ENCODE results near the gene PTPRK.

PTPRK gene

DNA sequence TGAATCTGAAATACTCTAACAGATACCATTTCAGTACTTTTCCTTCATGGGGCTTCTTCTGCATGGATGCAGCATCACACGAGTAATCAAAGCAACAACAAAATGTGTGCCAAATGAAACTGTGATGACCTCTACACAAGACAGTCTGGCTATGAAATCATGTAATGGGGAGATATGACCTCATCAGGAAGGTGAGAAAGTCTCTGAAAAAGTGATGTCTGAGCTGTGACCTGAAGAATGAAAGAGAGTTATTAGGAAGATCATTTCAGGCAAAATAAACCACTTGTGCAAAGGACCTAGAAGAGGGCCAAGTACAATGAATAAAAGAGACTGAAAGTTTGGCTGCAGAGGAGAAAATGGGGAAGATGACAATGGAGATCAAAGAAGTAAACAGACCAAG, 182.8 kb downstream of the PTPRK start:
- Histone ChIP-seq H3K9me3 (ENCODE audit: control insufficient read depth, low read length) (no peaks in the 10 kb centered on the region), H3K4me1 (ENCODE audit: control insufficient read depth, insufficient read depth, low read length) (no peaks in the 10 kb centered on the region), H3K36me3 (ENCODE audit: control insufficient read depth, insufficient read depth, low read length) (no peaks in the 10 kb centered on the region), H3K27ac (ENCODE audit: insufficient read depth, low read depth, low read length, poor library complexity, severe bottlenecking) (no peak overlapping the region), H3K27me3 (ENCODE audit: control insufficient read depth, insufficient read depth, low read length, poor library complexity, severe bottlenecking) (no peaks in the 10 kb centered on the region), H3K4me3 (ENCODE audit: insufficient read depth, low read depth, low read length) (no peak overlapping the region)
- 93 to 94% methylated on average over 1 of the region's 1 CpG for WGBS, 2 experiments

DNA sequence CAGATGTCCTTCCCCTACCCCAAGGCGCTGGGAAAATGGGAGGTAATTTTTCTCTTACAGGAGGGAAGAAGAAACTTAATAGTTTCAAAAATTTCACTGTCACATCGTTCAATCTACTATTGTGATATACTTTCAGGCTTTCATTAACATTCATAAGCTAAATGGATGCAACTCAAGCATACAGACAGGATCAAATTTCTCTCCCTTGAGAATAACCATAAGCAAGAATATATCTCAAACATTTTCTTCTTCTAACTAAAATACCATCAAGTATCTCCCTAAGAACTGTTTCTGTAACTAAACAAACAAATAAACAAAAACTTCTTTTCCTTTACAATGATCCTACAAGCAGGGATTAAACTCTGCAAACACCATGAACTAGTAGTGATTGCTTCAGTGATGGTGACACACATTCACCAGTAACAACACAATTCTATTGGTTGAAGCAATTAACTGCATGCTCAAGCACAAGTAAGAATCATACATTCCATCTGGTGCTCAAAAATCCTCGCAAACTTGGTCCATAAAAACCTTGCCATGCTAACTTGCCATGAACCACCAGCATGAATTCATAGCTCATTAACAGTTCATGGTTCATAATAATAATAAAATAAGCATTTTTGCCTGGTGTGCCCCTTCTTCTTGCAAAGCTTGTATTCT, 183.8 kb downstream of the PTPRK start:
- 46 to 62% methylated on average over 2 to 3 of the region's 3 CpGs for WGBS, 2 experiments
- Histone ChIP-seq H3K27ac (ENCODE audit: insufficient read depth, low read depth, low read length, poor library complexity, severe bottlenecking) (no peak overlapping the region), H3K27me3 (ENCODE audit: control insufficient read depth, insufficient read depth, low read length, poor library complexity, severe bottlenecking) (no peaks in the 10 kb centered on the region), H3K36me3 (ENCODE audit: control insufficient read depth, insufficient read depth, low read length) (no peaks in the 10 kb centered on the region), H3K4me1 (ENCODE audit: control insufficient read depth, insufficient read depth, low read length) (no peaks in the 10 kb centered on the region), H3K9me3 (ENCODE audit: control insufficient read depth, low read length) (no peaks in the 10 kb centered on the region), H3K4me3 (ENCODE audit: insufficient read depth, low read depth, low read length) (no peak overlapping the region)

DNA sequence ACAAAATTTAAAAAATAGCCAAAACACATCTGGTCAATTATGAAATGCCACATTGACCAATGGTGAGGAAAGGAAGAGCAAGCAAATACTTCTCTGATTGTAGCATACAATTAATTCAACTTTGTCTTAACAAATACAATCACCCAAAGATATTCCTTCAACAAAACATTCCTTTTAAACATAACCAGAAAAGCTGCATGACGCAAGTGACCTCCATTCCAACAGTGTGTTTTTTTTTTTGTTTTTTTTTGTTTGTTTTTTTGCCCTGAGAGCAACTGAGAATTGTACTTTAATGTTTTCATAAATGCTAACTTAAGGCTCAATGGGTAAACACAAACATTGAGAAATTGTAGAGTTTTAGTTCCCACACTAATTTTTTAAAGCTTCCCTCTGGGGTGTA, 184.4 kb downstream of the PTPRK start:
- Histone ChIP-seq H3K9me3 (ENCODE audit: control insufficient read depth, low read length) (no peaks in the 10 kb centered on the region), H3K4me3 (ENCODE audit: insufficient read depth, low read depth, low read length) (no peak overlapping the region), H3K4me1 (ENCODE audit: control insufficient read depth, insufficient read depth, low read length) (no peaks in the 10 kb centered on the region), H3K36me3 (ENCODE audit: control insufficient read depth, insufficient read depth, low read length) (no peaks in the 10 kb centered on the region), H3K27me3 (ENCODE audit: control insufficient read depth, insufficient read depth, low read length, poor library complexity, severe bottlenecking) (no peaks in the 10 kb centered on the region), H3K27ac (ENCODE audit: insufficient read depth, low read depth, low read length, poor library complexity, severe bottlenecking) (no peak overlapping the region)
- whole genome bisulfite sequencing, 2 experiments: 91 to 100% methylated on average over 1 of the region's 1 CpG

DNA sequence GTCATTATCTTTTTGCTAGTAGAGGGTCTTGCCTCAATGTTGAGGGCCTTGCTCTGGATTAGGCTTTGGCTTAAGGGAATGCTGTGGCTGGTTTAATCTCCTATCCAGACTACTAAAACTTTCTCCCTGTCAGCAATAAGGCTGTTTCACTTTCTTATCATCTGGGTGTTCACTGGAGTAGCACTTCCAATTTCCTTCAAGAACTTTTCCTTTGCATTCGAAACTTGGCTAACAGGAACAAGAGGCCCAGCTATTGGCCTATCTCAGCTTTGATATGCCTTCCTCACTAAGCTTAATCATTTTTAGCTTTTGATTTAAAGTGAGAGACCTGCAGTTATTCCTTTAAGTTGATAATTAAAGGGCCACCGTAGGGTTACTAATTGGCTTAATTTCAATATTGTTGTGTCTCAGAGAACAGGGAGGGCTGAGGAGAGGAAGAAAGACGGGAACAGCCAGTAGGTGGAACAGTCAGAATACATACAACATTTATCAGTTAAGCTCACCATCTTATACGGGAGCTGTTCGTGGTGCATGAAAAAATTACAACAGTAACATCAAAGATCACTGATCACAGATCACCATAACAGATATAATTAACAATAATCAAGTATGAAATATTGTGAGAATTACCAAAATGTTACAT, 186.7 kb downstream of the PTPRK start:
- no peaks in the 10 kb centered on the region for H3K4me1 ChIP-seq (ENCODE audit: control insufficient read depth, insufficient read depth, low read length)
- H3K27ac ChIP-seq (ENCODE audit: insufficient read depth, low read depth, low read length, poor library complexity, severe bottlenecking): no peak overlapping the region
- no peaks in the 10 kb centered on the region for H3K9me3 ChIP-seq (ENCODE audit: control insufficient read depth, low read length)
- H3K4me3 ChIP-seq (ENCODE audit: insufficient read depth, low read depth, low read length): no peak overlapping the region
- 84 to 91% methylated on average over 4 to 5 of the region's 5 CpGs for WGBS, 2 experiments
- H3K27me3 ChIP-seq (ENCODE audit: control insufficient read depth, insufficient read depth, low read length, poor library complexity, severe bottlenecking): no peaks in the 10 kb centered on the region
- H3K36me3 ChIP-seq (ENCODE audit: control insufficient read depth, insufficient read depth, low read length): no peaks in the 10 kb centered on the region

DNA sequence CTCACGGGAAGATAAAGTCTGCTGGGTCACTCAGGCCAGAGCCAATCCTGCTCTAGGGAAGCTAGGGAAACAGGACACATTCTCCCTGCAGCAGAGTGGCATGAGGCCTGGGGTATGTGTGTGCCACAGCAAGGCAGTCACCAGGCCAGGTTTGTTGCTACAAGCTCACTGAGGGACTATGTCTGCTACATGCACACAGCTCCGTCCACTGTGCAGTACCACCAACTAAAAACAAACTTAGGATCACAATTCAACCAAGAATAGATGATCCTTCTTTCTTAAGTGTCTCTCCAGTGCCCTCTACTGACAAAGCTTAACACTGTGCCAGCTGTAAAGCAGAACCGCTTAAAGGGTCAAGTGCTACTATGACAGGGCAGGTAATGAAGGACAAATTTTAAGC, 192.5 kb downstream of the PTPRK start:
- no peaks in the 10 kb centered on the region for H3K9me3 ChIP-seq (ENCODE audit: control insufficient read depth, low read length)
- H3K4me1 ChIP-seq (ENCODE audit: control insufficient read depth, insufficient read depth, low read length): no peaks in the 10 kb centered on the region
- H3K4me3 ChIP-seq (ENCODE audit: insufficient read depth, low read depth, low read length): no peak overlapping the region
- H3K27ac ChIP-seq (ENCODE audit: insufficient read depth, low read depth, low read length, poor library complexity, severe bottlenecking): no peak overlapping the region
- no peaks in the 10 kb centered on the region for H3K36me3 ChIP-seq (ENCODE audit: control insufficient read depth, insufficient read depth, low read length)
- 88 to 91% methylated on average over 3 of the region's 3 CpGs for WGBS, 2 experiments
- no peaks in the 10 kb centered on the region for H3K27me3 ChIP-seq (ENCODE audit: control insufficient read depth, insufficient read depth, low read length, poor library complexity, severe bottlenecking)

DNA sequence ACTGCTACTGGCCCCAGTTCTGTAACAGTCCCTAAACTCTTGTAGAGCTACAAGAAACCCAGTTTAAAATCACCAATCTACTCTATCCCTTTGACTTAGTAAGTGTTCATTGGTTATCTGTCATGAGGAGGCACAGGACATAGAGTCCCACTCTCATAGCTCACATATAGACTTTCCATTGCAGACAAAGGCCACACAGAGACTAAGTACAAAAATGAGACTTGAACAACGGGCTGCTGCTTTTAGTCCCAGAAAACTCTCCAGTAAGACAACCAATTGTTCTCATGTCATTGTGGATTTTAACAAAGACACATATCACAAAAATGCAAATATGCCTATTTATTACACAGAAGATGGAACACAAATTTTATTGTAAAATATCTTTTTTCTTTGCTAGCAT, 197.4 kb downstream of the PTPRK start:
- no peaks in the 10 kb centered on the region for H3K9me3 ChIP-seq (ENCODE audit: control insufficient read depth, low read length)
- WGBS, 2 experiments: 83 to 100% methylated on average over 1 of the region's 1 CpG
- H3K27me3 ChIP-seq (ENCODE audit: control insufficient read depth, insufficient read depth, low read length, poor library complexity, severe bottlenecking): no peaks in the 10 kb centered on the region
- H3K4me3 ChIP-seq (ENCODE audit: insufficient read depth, low read depth, low read length): no peak overlapping the region
- no peaks in the 10 kb centered on the region for H3K36me3 ChIP-seq (ENCODE audit: control insufficient read depth, insufficient read depth, low read length)
- H3K4me1 ChIP-seq (ENCODE audit: control insufficient read depth, insufficient read depth, low read length): no peaks in the 10 kb centered on the region
- no peak overlapping the region for H3K27ac ChIP-seq (ENCODE audit: insufficient read depth, low read depth, low read length, poor library complexity, severe bottlenecking)

DNA sequence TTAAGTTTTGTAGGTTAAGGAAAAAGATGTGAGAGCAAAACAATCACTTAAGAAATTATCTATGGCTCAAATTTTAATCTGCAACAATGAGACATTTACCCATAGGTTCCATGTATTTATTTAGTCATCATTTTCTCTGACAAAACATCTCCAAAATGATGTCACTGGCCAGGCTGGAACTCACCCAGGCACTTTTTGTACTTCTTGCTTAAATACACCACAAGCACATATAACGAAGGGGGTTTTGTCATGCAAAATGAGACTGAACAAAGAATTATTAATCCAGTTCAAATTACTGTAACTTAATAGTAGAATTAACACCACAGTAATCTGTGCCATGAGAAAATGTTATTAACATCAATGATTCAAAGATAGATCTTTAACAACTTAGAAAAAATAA, 200.5 kb downstream of the PTPRK start:
- no peak overlapping the region for H3K4me3 ChIP-seq (ENCODE audit: insufficient read depth, low read depth, low read length)
- 100% methylated on average over 1 of the region's 1 CpG; no CpG with 5 or more reads in 1 of the 2 experiments for WGBS, 2 experiments

DNA sequence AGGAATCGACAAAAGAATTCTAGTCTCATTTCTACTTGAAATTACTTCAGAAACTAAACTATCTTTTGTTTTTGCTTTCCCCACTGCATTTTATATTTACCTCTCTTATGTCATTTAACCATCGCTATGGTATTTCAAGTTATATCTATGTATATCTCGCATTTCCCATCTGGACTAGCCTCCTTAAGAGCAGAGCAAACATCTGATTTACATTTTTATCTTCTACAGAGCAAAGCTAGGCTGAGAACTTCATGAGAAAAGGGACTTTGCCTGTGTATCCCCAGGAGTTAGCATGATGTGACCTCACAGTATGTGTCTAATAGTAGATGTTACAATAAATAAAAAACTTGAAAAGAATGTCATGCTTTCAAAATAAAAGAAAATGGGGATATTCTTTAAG, 201.2 kb downstream of the PTPRK start:
- Histone ChIP-seq H3K4me1 (ENCODE audit: control insufficient read depth, insufficient read depth, low read length) (no peaks in the 10 kb centered on the region), H3K4me3 (ENCODE audit: insufficient read depth, low read depth, low read length) (no peak overlapping the region), H3K36me3 (ENCODE audit: control insufficient read depth, insufficient read depth, low read length) (no peaks in the 10 kb centered on the region), H3K27ac (ENCODE audit: insufficient read depth, low read depth, low read length, poor library complexity, severe bottlenecking) (no peak overlapping the region), H3K9me3 (ENCODE audit: control insufficient read depth, low read length) (no peaks in the 10 kb centered on the region), H3K27me3 (ENCODE audit: control insufficient read depth, insufficient read depth, low read length, poor library complexity, severe bottlenecking) (no peaks in the 10 kb centered on the region)
- WGBS, 2 experiments: 94 to 100% methylated on average over 2 to 3 of the region's 3 CpGs

More for the DNA sequence above, 200.5 kb downstream of the PTPRK start:
- no peaks in the 10 kb centered on the region for H3K27me3 ChIP-seq (ENCODE audit: control insufficient read depth, insufficient read depth, low read length, poor library complexity, severe bottlenecking)
- no peak overlapping the region for H3K27ac ChIP-seq (ENCODE audit: insufficient read depth, low read depth, low read length, poor library complexity, severe bottlenecking)
- no peaks in the 10 kb centered on the region for H3K36me3 ChIP-seq (ENCODE audit: control insufficient read depth, insufficient read depth, low read length)
- no peaks in the 10 kb centered on the region for H3K4me1 ChIP-seq (ENCODE audit: control insufficient read depth, insufficient read depth, low read length)
- H3K9me3 ChIP-seq (ENCODE audit: control insufficient read depth, low read length): no peaks in the 10 kb centered on the region

DNA sequence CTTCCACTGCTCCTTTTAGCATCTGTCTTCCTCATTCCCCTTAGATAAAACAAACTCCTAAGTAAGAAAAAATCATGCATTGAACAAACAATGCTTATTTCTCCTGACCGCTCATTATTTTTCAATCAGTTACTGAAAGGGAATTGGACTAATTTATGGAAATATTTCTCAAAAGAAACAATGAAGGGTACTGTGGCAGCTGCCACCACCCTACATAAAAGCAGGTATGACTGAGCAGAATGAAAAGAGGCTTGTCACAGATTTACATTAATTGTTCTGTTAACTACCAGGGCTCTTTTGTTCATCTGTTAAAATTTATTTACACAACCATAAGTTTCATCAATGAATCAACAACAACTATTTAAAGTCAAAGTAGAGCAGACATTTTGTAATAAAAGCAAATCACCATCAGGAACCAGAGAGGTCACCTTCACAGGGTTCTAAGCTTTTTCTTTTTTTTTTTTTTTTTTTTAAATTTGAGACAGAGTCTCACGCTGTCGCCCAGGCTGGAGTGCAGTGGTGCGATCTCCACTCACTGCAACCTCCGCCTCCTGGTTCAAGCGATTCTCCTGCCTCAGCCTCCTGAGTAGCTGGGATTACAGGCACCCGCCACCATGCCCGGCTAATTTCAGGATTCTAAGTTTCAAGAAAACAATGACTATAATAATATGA, 204.0 kb downstream of the PTPRK start:
- Histone ChIP-seq H3K4me3 (ENCODE audit: insufficient read depth, low read depth, low read length) (no peak overlapping the region), H3K36me3 (ENCODE audit: control insufficient read depth, insufficient read depth, low read length) (no peaks in the 10 kb centered on the region), H3K9me3 (ENCODE audit: control insufficient read depth, low read length) (no peaks in the 10 kb centered on the region), H3K4me1 (ENCODE audit: control insufficient read depth, insufficient read depth, low read length) (no peaks in the 10 kb centered on the region), H3K27ac (ENCODE audit: insufficient read depth, low read depth, low read length, poor library complexity, severe bottlenecking) (no peak overlapping the region), H3K27me3 (ENCODE audit: control insufficient read depth, insufficient read depth, low read length, poor library complexity, severe bottlenecking) (no peaks in the 10 kb centered on the region)
- 72 to 85% methylated on average over 7 to 8 of the region's 8 CpGs for WGBS, 2 experiments

DNA sequence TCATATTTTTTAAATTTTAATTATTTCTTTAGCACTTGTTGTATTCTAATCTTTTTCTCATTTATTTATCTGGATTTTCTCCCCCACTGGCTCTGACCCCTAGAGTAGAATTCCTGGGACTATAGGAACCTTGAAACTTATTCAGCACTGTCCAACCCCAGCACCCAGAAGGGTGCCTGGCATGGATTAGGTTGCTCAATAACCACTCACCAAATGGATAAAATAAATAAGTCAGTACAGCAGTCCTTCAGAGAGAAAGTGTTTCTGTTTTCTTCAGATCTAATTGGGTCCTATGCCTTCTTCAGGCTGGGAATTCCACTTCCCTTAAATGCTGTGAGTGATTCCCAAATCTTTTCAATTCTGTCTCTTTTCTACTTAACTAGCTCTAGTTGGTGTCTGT, 206.2 kb downstream of the PTPRK start:
- no peak overlapping the region for H3K27ac ChIP-seq (ENCODE audit: insufficient read depth, low read depth, low read length, poor library complexity, severe bottlenecking)
- no peaks in the 10 kb centered on the region for H3K9me3 ChIP-seq (ENCODE audit: control insufficient read depth, low read length)
- H3K36me3 ChIP-seq (ENCODE audit: control insufficient read depth, insufficient read depth, low read length): no peaks in the 10 kb centered on the region
- no peaks in the 10 kb centered on the region for H3K27me3 ChIP-seq (ENCODE audit: control insufficient read depth, insufficient read depth, low read length, poor library complexity, severe bottlenecking)
- H3K4me1 ChIP-seq (ENCODE audit: control insufficient read depth, insufficient read depth, low read length): peaks cover 10% of the 10 kb centered on the region
- H3K4me3 ChIP-seq (ENCODE audit: insufficient read depth, low read depth, low read length): no peak overlapping the region
